GM19035 (cell line): ENCODE results near the gene NKD1.

Experiments
- ATAC-seq: cut with Tn5 transposase; IDR thresholded peaks from one replicate; pipeline ENCODE4 v1.9.1; 2021; ENCODE audit not compliant: unreplicated experiment

NKD1 gene

DNA sequence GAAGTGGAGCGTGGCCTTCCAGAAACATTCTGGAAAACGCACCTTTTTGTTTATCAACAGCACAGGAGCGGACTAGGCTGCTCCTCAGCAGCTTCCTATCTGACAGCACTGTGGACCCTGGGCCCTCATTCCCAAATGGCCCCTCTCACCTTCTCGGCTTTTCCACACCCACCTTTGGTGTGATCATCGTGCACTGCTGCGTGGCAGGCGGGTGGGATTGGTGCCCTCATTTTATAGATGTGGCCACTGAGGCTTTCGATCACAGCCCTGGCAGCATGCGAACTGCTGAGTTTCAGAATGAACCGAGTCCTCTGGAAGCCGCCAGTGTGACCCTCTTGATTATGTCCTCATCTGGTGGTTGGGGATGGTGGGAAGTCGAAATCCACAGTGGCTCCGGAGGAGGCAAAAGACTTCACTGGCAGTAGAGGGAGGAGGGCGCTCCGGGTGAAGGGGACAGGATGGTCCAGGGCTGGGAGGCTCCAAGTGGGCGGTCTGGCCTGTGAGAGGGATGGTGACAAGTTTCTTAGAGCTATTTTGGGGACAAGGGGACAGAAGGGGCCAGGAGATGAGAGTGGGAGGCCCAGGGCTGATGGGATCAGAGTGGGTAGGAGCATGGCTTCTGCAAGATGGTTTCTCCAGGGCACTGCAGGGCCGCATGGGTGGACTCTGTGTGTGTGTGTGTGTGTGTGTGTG is 49.5 kb downstream of the NKD1 start:
- ATAC-seq, result no peak

DNA sequence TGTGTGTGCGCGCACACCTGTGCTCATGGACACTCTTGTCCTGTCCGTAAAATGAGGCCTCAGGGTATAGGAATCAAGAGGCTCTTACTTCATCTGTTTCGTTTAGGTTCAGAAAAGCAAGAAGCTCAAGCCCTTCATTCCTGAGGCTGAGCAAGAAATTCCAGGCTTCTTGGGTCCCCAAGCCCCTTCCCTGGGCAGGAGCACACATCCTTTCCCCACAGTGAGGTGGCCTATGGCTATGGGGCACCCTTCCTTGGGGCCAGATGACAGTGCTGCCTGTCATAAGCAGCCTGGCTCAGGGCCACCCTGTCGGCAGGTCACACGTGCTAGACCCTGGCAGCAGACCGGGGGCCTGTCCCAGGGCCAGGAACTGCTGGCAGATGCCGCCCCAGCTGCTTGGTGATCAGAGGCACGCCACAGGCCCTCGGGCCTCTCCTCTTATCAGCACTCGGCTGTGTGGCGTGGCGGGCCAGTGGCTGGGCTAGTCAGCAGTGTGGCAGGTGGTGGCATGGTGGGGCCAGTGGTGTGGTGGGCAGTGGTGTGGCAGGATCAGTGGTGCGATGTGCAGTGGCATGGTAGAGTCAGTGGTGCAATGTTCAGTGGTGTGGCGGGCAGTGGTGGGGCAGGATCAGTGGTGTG is 50.2 kb downstream of the NKD1 start:
- ATAC-seq, result no peak

- no peak for ATAC-seq
Measured at GRCh38 chr16:50598936-50599361, 50.8 kb downstream of the NKD1 start.

DNA sequence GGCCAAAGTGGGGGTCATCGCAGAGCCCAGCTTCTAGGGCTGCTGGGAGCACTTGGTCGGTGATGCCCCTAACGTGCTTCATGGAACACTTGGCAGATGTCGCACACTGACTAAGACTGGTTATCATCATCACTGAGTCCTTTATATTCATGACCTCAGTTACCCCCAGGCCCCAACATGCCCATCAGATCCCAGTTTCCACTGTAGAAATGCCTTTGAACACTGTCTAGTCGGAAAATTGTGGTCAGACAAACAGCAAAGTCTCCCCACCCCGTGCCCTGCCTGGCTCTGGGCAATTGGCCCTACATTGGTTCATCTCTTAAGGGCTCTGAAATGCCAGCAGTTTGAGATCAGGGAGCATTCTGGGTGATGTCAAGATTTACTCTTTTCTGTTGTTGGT is 51.3 kb downstream of the NKD1 start:
- no peak for ATAC-seq

- no peak for ATAC-seq
Measured at GRCh38 chr16:50600582-50601283, 52.5 kb downstream of the NKD1 start.

- no peak for ATAC-seq
Measured at GRCh38 chr16:50601341-50601740, 53.1 kb downstream of the NKD1 start.

DNA sequence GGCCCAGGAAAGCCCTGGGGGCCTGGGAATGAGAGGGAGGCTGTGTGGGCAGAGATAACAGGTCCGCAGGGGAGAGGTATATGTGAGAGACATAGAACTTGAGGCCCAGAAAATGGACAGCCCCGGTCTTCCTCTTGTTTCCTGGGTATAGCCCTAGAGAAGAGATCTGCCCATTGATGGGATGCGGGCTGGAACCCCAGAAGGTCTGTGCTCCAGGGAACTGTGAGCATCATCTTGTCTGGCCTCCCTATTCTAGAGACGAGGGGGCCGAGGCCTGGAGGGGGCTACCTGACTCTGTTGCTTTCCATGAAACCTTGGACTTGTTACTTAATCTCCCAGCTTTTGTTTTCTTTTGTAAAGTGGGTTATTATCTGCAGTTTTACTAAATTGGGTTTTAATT is 53.9 kb downstream of the NKD1 start:
- ATAC-seq, result no peak

DNA sequence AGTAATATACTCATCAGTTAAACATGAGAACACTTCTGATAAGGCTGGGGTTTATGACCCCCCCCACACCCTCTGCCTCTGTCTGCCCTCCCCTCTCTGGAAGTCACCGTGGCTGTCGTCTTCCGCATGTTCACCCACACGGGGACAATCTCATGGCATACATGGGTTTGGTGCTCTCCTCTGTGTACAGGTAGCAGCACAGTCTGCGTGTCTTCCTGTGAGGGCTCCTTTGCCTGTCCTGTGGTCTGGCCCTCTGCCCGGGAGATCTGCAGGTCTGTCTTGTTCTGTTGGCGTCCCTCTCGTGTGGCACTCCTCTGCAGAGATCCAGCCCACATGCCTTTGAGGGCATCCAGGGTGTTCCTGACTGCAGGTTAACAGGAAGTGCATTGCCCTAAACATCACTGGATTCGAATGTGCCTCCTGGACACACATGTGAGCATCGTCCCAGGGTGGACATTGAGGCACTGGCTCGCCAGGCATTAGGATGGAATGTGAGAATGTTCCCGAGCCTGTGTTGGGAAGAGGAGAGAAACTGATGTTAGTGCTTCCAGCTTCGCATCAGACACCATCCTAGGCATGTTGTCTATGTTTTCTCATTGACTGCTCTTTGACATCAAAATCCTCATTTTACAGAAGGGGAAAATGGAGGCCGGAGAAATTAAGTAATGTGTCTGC is 54.5 kb downstream of the NKD1 start:
- no peak for ATAC-seq

GRCh38 chr16:50603206-50604064 is 55.2 kb downstream of the NKD1 start:
- ATAC-seq, result no peak

- ATAC-seq, result no peak
Measured at GRCh38 chr16:50604065-50604418, 55.8 kb downstream of the NKD1 start.

GRCh38 chr16:50604610-50605009 is 56.4 kb downstream of the NKD1 start:
- ATAC-seq, result no peak

GRCh38 chr16:50605733-50606430 is 57.7 kb downstream of the NKD1 start:
- ATAC-seq, result no peak

- ATAC-seq, result no peak
Measured at GRCh38 chr16:50606431-50607050, 58.3 kb downstream of the NKD1 start.

GRCh38 chr16:50607051-50607431 is 58.8 kb downstream of the NKD1 start:
- no peak for ATAC-seq

- no peak for ATAC-seq
Measured at GRCh38 chr16:50607447-50607846, 59.3 kb downstream of the NKD1 start.

DNA sequence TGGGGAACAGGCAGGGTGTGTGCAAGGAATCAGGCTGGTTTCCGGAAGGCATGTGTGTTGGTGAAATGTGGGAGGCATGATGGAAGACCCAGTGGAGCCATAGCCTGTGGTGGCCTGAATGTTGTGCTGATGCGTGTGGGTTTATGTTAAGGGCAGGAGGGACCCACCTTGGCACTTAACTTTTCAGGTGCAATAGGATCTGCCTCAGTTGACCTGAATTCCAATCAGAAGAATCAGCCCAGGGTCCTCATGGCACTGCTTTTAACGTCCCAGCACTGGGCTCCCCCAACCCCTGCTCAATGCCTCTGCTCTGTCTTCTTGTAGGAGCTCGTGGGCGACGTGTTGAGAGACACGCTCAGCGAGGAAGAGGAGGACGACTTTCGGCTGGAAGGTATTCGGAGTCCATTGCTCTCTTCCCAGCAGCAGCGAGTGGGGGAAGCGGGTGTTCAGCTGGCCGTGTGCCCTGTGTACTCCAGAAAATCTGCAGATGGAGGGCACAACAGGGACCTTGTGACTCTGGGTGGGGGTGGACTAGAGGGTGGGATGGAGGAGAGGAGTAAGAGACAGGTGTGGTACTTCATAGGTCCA is 59.9 kb downstream of the NKD1 start:
- ATAC-seq, result no peak

DNA sequence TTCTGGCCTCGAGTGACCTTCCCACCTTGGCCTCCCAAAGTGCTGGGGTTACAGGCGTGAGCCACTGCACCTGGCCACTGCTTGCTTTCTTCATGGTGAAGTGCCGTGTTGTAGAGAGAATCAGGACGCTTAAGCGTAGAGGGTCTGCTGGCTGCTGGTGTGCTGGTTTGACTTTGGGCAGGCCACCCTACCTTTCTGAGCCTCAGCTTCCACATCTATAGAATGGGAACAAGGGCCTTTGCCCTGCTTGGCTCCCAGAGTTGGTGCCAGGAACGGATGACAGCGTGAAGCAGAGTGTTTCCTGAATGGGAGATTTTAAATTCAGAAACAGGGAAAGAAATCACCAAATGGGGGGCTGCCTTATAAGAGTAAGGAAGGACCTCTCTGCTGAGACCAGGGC is 60.9 kb downstream of the NKD1 start:
- ATAC-seq, result no peak

- ATAC-seq, result no peak
Measured at GRCh38 chr16:50609471-50609870, 61.3 kb downstream of the NKD1 start.
